Stomach smooth muscle (tissue), 2 donors: ENCODE results near the gene JAKMIP2.
"Not testable (repeated sequence)": the region's sequence is repeated elsewhere in the genome, so short reads cannot be mapped to it uniquely, and the experiment has no call there.

Experiments
- H3K27ac ChIP-seq: one replicate; pipeline ENCODE4 v1.7.0; 2013; ENCODE audit warnings: mild to moderate bottlenecking, low read length, inconsistent platforms
- H3K27me3 ChIP-seq, 2 donors: one replicate each; pipeline ENCODE4 v1.7.0; 2013; ENCODE audit warnings: low read length in 2 of 2; ENCODE audit not compliant: insufficient read depth in 2 of 2, control insufficient read depth in 1 of 2
- H3K36me3 ChIP-seq, 2 donors: one replicate each; pipeline ENCODE4 v1.7.0; 2013; ENCODE audit warnings: low read length in 2 of 2; ENCODE audit not compliant: control insufficient read depth in 2 of 2, insufficient read depth in 2 of 2
- H3K4me1 ChIP-seq: one replicate; pipeline ENCODE4 v1.7.0; 2013; ENCODE audit warnings: low read length; ENCODE audit not compliant: control insufficient read depth, insufficient read depth
- H3K4me3 ChIP-seq, 2 donors: one replicate each; pipeline ENCODE4 v1.7.0; 2013; ENCODE audit warnings: low read length in 2 of 2
- H3K9ac ChIP-seq, 2 donors: one replicate each; pipeline ENCODE4 v1.7.0; 2013; ENCODE audit warnings: low read length in 2 of 2, mild to moderate bottlenecking in 1 of 2
- H3K9me3 ChIP-seq, 2 donors: one replicate each; pipeline ENCODE4 v1.7.0; 2013; ENCODE audit warnings: low read length in 2 of 2; ENCODE audit not compliant: control insufficient read depth in 2 of 2
- donor health status: healthy.
- donor health status: Pancreatic carcinoma.

The JAKMIP2 gene

GRCh38 chr5:147731431-147732290 lies 50.9 kb downstream of the JAKMIP2 start:
- Histone ChIP-seq H3K27ac (no peak overlapping the region), H3K4me3 (no peak overlapping the region), H3K27me3 (no peaks in the 10 kb centered on the region), H3K36me3 (no peaks in the 10 kb centered on the region), H3K9ac (no peak overlapping the region), H3K4me1 (no peaks in the 10 kb centered on the region), H3K9me3 (no peaks in the 10 kb centered on the region)

- Histone ChIP-seq H3K4me3 (no peak overlapping the region), H3K9ac (no peak overlapping the region), H3K27me3 (no peaks in the 10 kb centered on the region), H3K36me3 (no peaks in the 10 kb centered on the region), H3K27ac (no peak overlapping the region), H3K9me3 (no peaks in the 10 kb centered on the region), H3K4me1 (no peaks in the 10 kb centered on the region)
These were observed 55.3 kb downstream of the JAKMIP2 start for GRCh38 chr5:147727200-147727599.

GRCh38 chr5:147721191-147721960 lies 61.2 kb downstream of the JAKMIP2 start:
- not testable (repeated sequence) for H3K36me3 ChIP-seq, H3K9ac ChIP-seq, H3K4me1 ChIP-seq, H3K9me3 ChIP-seq, H3K27ac ChIP-seq, H3K4me3 ChIP-seq, H3K27me3 ChIP-seq

GRCh38 chr5:147713550-147714295 lies 68.8 kb downstream of the JAKMIP2 start:
- Histone ChIP-seq H3K27me3 (no peaks in the 10 kb centered on the region), H3K9me3 (no peaks in the 10 kb centered on the region), H3K36me3 (no peaks in the 10 kb centered on the region), H3K9ac (no peak overlapping the region), H3K4me1 (no peaks in the 10 kb centered on the region), H3K4me3 (no peak overlapping the region), H3K27ac (no peak overlapping the region)

GRCh38 chr5:147712598-147712997 lies 69.9 kb downstream of the JAKMIP2 start:
- H3K27ac ChIP-seq, result no peak overlapping the region

GRCh38 chr5:147712019-147712418 lies 70.5 kb downstream of the JAKMIP2 start:
- Histone ChIP-seq H3K9ac (no peak overlapping the region), H3K4me3 (no peak overlapping the region), H3K36me3 (no peaks in the 10 kb centered on the region), H3K9me3 (no peaks in the 10 kb centered on the region), H3K27ac (no peak overlapping the region), H3K27me3 (no peaks in the 10 kb centered on the region), H3K4me1 (no peaks in the 10 kb centered on the region)

More at GRCh38 chr5:147712598-147712997, 69.9 kb downstream of the JAKMIP2 start:
- no peaks in the 10 kb centered on the region for H3K4me1 ChIP-seq
- H3K9me3 ChIP-seq, result no peaks in the 10 kb centered on the region
- H3K36me3 ChIP-seq, result no peaks in the 10 kb centered on the region
- no peak overlapping the region for H3K9ac ChIP-seq
- no peak overlapping the region for H3K4me3 ChIP-seq
- no peaks in the 10 kb centered on the region for H3K27me3 ChIP-seq

GRCh38 chr5:147711019-147711418 lies 71.5 kb downstream of the JAKMIP2 start:
- Histone ChIP-seq H3K9me3 (no peaks in the 10 kb centered on the region), H3K27me3 (no peaks in the 10 kb centered on the region), H3K4me1 (no peaks in the 10 kb centered on the region), H3K27ac (no peak overlapping the region), H3K4me3 (no peak overlapping the region), H3K36me3 (no peaks in the 10 kb centered on the region), H3K9ac (no peak overlapping the region)

- no peak overlapping the region for H3K27ac ChIP-seq
- H3K4me1 ChIP-seq, result no peaks in the 10 kb centered on the region
- H3K27me3 ChIP-seq, result no peaks in the 10 kb centered on the region
- no peaks in the 10 kb centered on the region for H3K9me3 ChIP-seq
- no peaks in the 10 kb centered on the region for H3K36me3 ChIP-seq
- H3K9ac ChIP-seq, result no peak overlapping the region
- no peak overlapping the region for H3K4me3 ChIP-seq
These were observed 73.8 kb downstream of the JAKMIP2 start for GRCh38 chr5:147708708-147709107.

- Histone ChIP-seq H3K9me3 (no peaks in the 10 kb centered on the region), H3K36me3 (no peaks in the 10 kb centered on the region), H3K9ac (no peak overlapping the region), H3K4me3 (no peak overlapping the region), H3K27ac (no peak overlapping the region), H3K4me1 (no peaks in the 10 kb centered on the region), H3K27me3 (no peaks in the 10 kb centered on the region)
These were observed 78.0 kb downstream of the JAKMIP2 start for GRCh38 chr5:147704544-147704943.

GRCh38 chr5:147701468-147701867 lies 81.1 kb downstream of the JAKMIP2 start:
- no peaks in the 10 kb centered on the region for H3K4me1 ChIP-seq
- no peaks in the 10 kb centered on the region for H3K36me3 ChIP-seq
- H3K27ac ChIP-seq, result no peak overlapping the region
- H3K9me3 ChIP-seq, result no peaks in the 10 kb centered on the region
- H3K27me3 ChIP-seq, result no peaks in the 10 kb centered on the region
- no peak overlapping the region for H3K4me3 ChIP-seq
- no peak overlapping the region for H3K9ac ChIP-seq
